ENCODE measurements around the gene E2F8. TPM values are rescaled to one million over a fixed set of nuclear protein-coding genes. Genes with fewer than 3 reads are reported as not detected.

The E2F8 gene
- total and polyA plus RNA-seq, 3 experiments from 2014 or later: 0.16 to 16.5 (median 12.7) TPM

GRCh38 chr11:19241260-19242178 lies 774 bp upstream of the E2F8 start:
- peak overlapping the region; percentile 76 to 90 (median 85) for H3K4me3 Mint-ChIP-seq
- H3K4me1 Mint-ChIP-seq: peaks cover 12 to 29% (median 28%) of the 10 kb centered on the region in 3 donors
- H3K4me3 ChIP-seq (ENCODE audit: low read length): peak overlapping the region; percentile 43
- no peaks in the 10 kb centered on the region for H3K9me3 ChIP-seq (ENCODE audit: low read length)
- POLR2A ChIA-PET: no interaction called here
- no peaks in the 10 kb centered on the region for H3K36me3 ChIP-seq (ENCODE audit: insufficient read depth, low read length)
- H3K4me1 ChIP-seq (ENCODE audit: insufficient read depth, low read length): peaks cover 9% of the 10 kb centered on the region
- peaks cover 34 to 54% of the 10 kb centered on the region in 2 donors for H3K27me3 Mint-ChIP-seq
- no peaks in the 10 kb centered on the region for H3K9me3 Mint-ChIP-seq
- H3K27ac Mint-ChIP-seq: peak overlapping the region in 2 of 8 donors; percentile 27 to 72
- CTCF ChIA-PET: no interaction called here
- peak in 2 of 5 donors; percentile 4 to 50 for DNase-seq
- H3K27ac ChIP-seq (ENCODE audit: low read depth, low read length): no peak overlapping the region
- peaks cover 29% of the 10 kb centered on the region for H3K27me3 ChIP-seq (ENCODE audit: insufficient read depth, low read length, poor library complexity, severe bottlenecking)
- peaks cover 0 to 2% (median 0%) of the 10 kb centered on the region in 3 donors for H3K36me3 Mint-ChIP-seq

DNA sequence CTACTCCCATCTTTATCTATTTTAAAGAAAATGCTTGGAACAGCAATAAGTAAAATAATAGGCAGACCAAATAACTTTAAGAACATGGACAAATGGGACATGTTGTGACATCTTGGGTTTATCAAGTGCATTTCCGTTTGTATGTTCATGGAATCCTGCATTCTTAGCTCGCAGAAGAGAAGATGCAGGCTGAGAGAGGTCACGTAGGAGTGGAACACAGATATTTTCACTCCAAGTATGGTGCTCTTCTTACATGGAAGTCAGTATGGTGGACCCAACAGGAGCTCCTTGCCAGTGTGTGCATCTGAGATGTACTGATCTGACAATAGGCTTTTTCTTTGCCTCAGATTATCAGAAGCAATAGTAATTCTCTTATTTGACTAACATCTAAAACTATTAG lies 1.7 kb downstream of the E2F8 start:
- H3K27me3 Mint-ChIP-seq: peaks cover 26 to 38% of the 10 kb centered on the region in 2 donors
- H3K4me1 ChIP-seq (ENCODE audit: insufficient read depth, low read length): peaks cover 9% of the 10 kb centered on the region
- peak overlapping the region; percentile 7 to 53 (median 45) for H3K4me3 Mint-ChIP-seq
- DNase-seq: no peak
- H3K27me3 ChIP-seq (ENCODE audit: insufficient read depth, low read length, poor library complexity, severe bottlenecking): peaks cover 29% of the 10 kb centered on the region
- ChIA-PET CTCF (interaction anchor here (1.2 kb wide), 1 partner anchor 21 kb away, joined by 3 read pairs; no protein-coding TSS in a partner anchor), POLR2A (interaction anchor here (0.6 kb wide), 1 partner anchor 1887 kb away, joined by 3 read pairs; the partner anchor contains the start of gene NCR3LG1)
- H3K36me3 ChIP-seq (ENCODE audit: insufficient read depth, low read length): no peaks in the 10 kb centered on the region
- peaks cover 0 to 2% (median 0%) of the 10 kb centered on the region in 3 donors for H3K36me3 Mint-ChIP-seq
- no peak overlapping the region for H3K27ac Mint-ChIP-seq
- no peaks in the 10 kb centered on the region for H3K9me3 ChIP-seq (ENCODE audit: low read length)
- no peaks in the 10 kb centered on the region for H3K9me3 Mint-ChIP-seq
- H3K4me3 ChIP-seq (ENCODE audit: low read length): no peak overlapping the region
- H3K4me1 Mint-ChIP-seq: peaks cover 12 to 33% (median 28%) of the 10 kb centered on the region in 3 donors
- H3K27ac ChIP-seq (ENCODE audit: low read depth, low read length): peak overlapping the region; percentile 30

DNA sequence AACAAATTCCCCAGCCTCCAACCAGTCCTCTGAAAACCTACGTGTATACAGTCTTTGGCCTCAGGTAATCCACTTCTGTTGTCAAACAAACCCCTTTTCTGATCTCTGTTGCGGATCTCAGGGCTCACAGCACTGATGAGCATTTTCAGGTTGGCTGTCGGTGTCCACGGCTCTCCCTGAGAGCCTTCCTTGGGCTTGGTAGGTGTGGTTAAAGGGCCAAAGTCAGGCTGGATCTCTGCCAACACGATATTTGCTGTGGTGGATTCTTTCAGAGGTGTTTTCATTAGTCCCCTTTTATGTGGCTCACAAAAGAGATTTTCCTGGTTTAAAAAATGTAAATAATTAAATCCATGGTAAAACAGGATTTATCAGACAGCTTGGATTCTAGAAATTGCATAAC lies 2.9 kb downstream of the E2F8 start:
- H3K27ac ChIP-seq (ENCODE audit: low read depth, low read length): no peak overlapping the region
- ChIA-PET POLR2A (no interaction called here), CTCF (no interaction called here)
- H3K4me1 ChIP-seq (ENCODE audit: insufficient read depth, low read length): peaks cover 9% of the 10 kb centered on the region
- no peaks in the 10 kb centered on the region for H3K9me3 ChIP-seq (ENCODE audit: low read length)
- Mint-ChIP-seq H3K4me3 (no peak overlapping the region), H3K4me1 (peaks cover 12 to 33% (median 28%) of the 10 kb centered on the region in 3 donors), H3K9me3 (no peaks in the 10 kb centered on the region), H3K36me3 (peaks cover 0 to 2% (median 0%) of the 10 kb centered on the region in 3 donors), H3K27ac (no peak overlapping the region), H3K27me3 (peaks cover 14 to 27% of the 10 kb centered on the region in 2 donors)
- H3K36me3 ChIP-seq (ENCODE audit: insufficient read depth, low read length): no peaks in the 10 kb centered on the region
- DNase-seq: no peak
- no peak overlapping the region for H3K4me3 ChIP-seq (ENCODE audit: low read length)
- peaks cover 19% of the 10 kb centered on the region for H3K27me3 ChIP-seq (ENCODE audit: insufficient read depth, low read length, poor library complexity, severe bottlenecking)

DNA sequence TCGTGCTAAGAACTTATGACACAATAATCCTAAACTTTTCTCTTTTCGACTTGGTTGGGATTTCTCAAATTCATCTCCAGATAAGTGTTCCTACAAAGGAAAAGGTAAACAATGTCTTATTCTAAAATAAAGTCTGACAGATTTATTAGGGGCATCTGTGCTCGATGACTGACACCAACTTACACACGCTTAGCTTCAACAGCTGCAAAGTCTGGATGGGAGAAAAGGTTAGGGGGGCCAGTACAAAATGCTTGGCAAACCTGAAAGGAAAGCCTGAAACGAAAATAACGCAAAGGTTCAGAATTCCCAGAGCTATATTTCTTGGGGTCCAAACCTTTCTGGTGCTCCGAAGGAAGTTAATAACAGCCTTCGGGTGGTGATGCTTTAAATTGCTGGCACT lies 3.4 kb downstream of the E2F8 start:
- Mint-ChIP-seq H3K27me3 (peaks cover 11 to 23% of the 10 kb centered on the region in 2 donors), H3K27ac (no peak overlapping the region), H3K9me3 (no peaks in the 10 kb centered on the region), H3K4me3 (no peak overlapping the region), H3K4me1 (peaks cover 12 to 31% (median 24%) of the 10 kb centered on the region in 3 donors), H3K36me3 (peaks cover 0 to 2% (median 0%) of the 10 kb centered on the region in 3 donors)
- ChIA-PET POLR2A (no interaction called here), CTCF (no interaction called here)
- Histone ChIP-seq H3K9me3 (ENCODE audit: low read length) (no peaks in the 10 kb centered on the region), H3K4me3 (ENCODE audit: low read length) (no peak overlapping the region), H3K36me3 (ENCODE audit: insufficient read depth, low read length) (no peaks in the 10 kb centered on the region), H3K27ac (ENCODE audit: low read depth, low read length) (no peak overlapping the region), H3K27me3 (ENCODE audit: insufficient read depth, low read length, poor library complexity, severe bottlenecking) (peaks cover 15% of the 10 kb centered on the region), H3K4me1 (ENCODE audit: insufficient read depth, low read length) (peaks cover 8% of the 10 kb centered on the region)
- DNase-seq: no peak

DNA sequence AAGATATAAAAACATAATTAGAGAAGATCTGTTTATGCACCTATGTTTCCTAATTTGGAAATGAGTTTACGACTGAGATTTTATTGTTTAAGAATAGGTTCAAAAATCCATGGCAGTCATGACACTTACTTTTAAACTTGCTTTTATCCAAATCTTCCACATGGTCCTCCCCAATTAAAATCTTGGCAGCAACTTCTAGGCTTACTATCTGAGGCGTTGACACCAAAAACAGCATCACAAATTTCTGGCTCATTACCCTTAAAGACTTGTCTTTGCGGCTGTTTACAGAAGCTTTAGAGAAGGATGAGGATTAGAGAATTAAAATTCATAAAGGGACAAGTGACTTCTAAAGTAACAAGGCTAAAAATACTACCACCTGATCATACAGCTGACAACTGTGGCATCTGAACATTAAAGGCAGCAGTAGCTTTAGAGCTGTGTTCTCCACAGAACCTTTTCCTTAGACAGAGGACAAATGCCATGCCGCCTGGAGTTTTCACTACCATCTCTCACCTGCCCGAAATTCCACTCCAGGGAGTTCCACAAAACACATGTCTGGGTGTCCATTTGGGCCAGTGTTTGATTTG lies 6.4 kb downstream of the E2F8 start:
- Mint-ChIP-seq H3K4me3 (no peak overlapping the region), H3K4me1 (peaks cover 1 to 30% (median 17%) of the 10 kb centered on the region in 3 donors), H3K9me3 (no peaks in the 10 kb centered on the region), H3K36me3 (no peaks in the 10 kb centered on the region), H3K27ac (no peak overlapping the region), H3K27me3 (peaks cover 0 to 8% of the 10 kb centered on the region in 2 donors)
- Histone ChIP-seq H3K9me3 (ENCODE audit: low read length) (no peaks in the 10 kb centered on the region), H3K4me3 (ENCODE audit: low read length) (no peak overlapping the region), H3K27ac (ENCODE audit: low read depth, low read length) (no peak overlapping the region), H3K36me3 (ENCODE audit: insufficient read depth, low read length) (no peaks in the 10 kb centered on the region), H3K4me1 (ENCODE audit: insufficient read depth, low read length) (no peaks in the 10 kb centered on the region), H3K27me3 (ENCODE audit: insufficient read depth, low read length, poor library complexity, severe bottlenecking) (no peaks in the 10 kb centered on the region)
- ChIA-PET CTCF (interaction anchor here (1.1 kb wide), 1 partner anchor 19 kb away, joined by 3 read pairs; no protein-coding TSS in a partner anchor), POLR2A (no interaction called here)
- no peak for DNase-seq

GRCh38 chr11:19232910-19233503 lies 7.7 kb downstream of the E2F8 start:
- Mint-ChIP-seq H3K27ac (no peak overlapping the region), H3K4me3 (no peak overlapping the region), H3K9me3 (no peaks in the 10 kb centered on the region), H3K4me1 (peaks cover 1 to 19% (median 11%) of the 10 kb centered on the region in 3 donors), H3K27me3 (no peaks in the 10 kb centered on the region), H3K36me3 (no peaks in the 10 kb centered on the region)
- no peak for DNase-seq
- CTCF ChIA-PET: no interaction called here
- no peaks in the 10 kb centered on the region for H3K4me1 ChIP-seq (ENCODE audit: insufficient read depth, low read length)
- no peak overlapping the region for H3K27ac ChIP-seq (ENCODE audit: low read depth, low read length)
- no peaks in the 10 kb centered on the region for H3K9me3 ChIP-seq (ENCODE audit: low read length)
- H3K27me3 ChIP-seq (ENCODE audit: insufficient read depth, low read length, poor library complexity, severe bottlenecking): no peaks in the 10 kb centered on the region
- no peaks in the 10 kb centered on the region for H3K36me3 ChIP-seq (ENCODE audit: insufficient read depth, low read length)
- no peak overlapping the region for H3K4me3 ChIP-seq (ENCODE audit: low read length)
- POLR2A ChIA-PET: no interaction called here

DNA sequence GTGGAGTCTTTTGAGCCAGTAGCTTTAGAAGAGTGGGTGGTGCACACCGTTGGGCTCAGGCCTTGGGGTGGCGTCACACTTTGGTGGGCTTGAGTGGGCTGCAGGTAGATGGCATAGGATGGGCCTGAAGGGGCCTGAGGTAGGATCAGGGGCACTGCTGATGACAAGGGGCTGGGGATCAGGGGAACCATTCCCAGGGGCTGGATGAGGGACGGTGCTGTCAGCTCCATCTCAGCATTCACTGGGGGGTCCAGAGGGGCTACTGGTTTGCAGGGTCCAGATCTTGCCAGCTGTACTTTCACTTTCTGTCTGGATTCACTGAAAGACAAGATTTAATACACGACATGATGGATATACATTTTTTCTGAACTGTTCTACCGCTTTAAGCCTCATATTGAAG lies 11.1 kb downstream of the E2F8 start:
- H3K27me3 Mint-ChIP-seq: no peaks in the 10 kb centered on the region
- no peak overlapping the region for H3K27ac ChIP-seq (ENCODE audit: low read depth, low read length)
- no peak overlapping the region for H3K4me3 ChIP-seq (ENCODE audit: low read length)
- H3K4me1 Mint-ChIP-seq: peaks cover 1 to 15% (median 11%) of the 10 kb centered on the region in 3 donors
- no peaks in the 10 kb centered on the region for H3K4me1 ChIP-seq (ENCODE audit: insufficient read depth, low read length)
- ChIA-PET CTCF (no interaction called here), POLR2A (no interaction called here)
- H3K27ac Mint-ChIP-seq: peak overlapping the region in 2 of 8 donors; percentile 6 to 52
- H3K36me3 ChIP-seq (ENCODE audit: insufficient read depth, low read length): no peaks in the 10 kb centered on the region
- H3K9me3 Mint-ChIP-seq: no peaks in the 10 kb centered on the region
- DNase-seq: no peak
- H3K9me3 ChIP-seq (ENCODE audit: low read length): no peaks in the 10 kb centered on the region
- H3K4me3 Mint-ChIP-seq: peak overlapping the region in 1 of 7 donors; percentile 21
- no peaks in the 10 kb centered on the region for H3K36me3 Mint-ChIP-seq
- no peaks in the 10 kb centered on the region for H3K27me3 ChIP-seq (ENCODE audit: insufficient read depth, low read length, poor library complexity, severe bottlenecking)

DNA sequence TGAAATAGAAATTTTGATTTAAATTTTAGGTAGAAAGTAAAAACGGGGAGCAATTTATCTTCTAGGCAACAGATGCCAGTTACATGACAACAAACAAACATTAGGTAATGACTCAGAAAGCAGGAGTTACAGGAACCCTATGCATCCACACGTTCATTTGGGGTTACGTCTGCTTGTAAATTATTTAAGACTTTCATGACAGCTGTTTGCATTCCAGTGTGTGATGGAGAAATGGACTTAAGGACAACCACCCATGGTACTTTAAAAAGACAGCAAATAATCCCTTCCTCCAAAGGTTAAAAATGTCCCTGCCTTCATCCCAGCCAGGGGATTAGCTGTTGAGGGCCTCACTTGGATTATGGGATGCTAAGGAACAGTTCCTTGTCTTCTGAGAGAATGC lies 11.8 kb downstream of the E2F8 start:
- no peaks in the 10 kb centered on the region for H3K9me3 Mint-ChIP-seq
- H3K36me3 Mint-ChIP-seq: no peaks in the 10 kb centered on the region
- ChIA-PET POLR2A (no interaction called here), CTCF (no interaction called here)
- Histone ChIP-seq H3K4me1 (ENCODE audit: insufficient read depth, low read length) (no peaks in the 10 kb centered on the region), H3K9me3 (ENCODE audit: low read length) (no peaks in the 10 kb centered on the region), H3K36me3 (ENCODE audit: insufficient read depth, low read length) (no peaks in the 10 kb centered on the region), H3K4me3 (ENCODE audit: low read length) (no peak overlapping the region), H3K27me3 (ENCODE audit: insufficient read depth, low read length, poor library complexity, severe bottlenecking) (no peaks in the 10 kb centered on the region), H3K27ac (ENCODE audit: low read depth, low read length) (no peak overlapping the region)
- H3K4me3 Mint-ChIP-seq: no peak overlapping the region
- peak overlapping the region in 1 of 8 donors; percentile 25 for H3K27ac Mint-ChIP-seq
- DNase-seq: no peak
- no peaks in the 10 kb centered on the region for H3K27me3 Mint-ChIP-seq
- peaks cover 1 to 15% (median 11%) of the 10 kb centered on the region in 3 donors for H3K4me1 Mint-ChIP-seq

Data from CD8-positive, alpha-beta memory T cell (primary cell).